Measurements from ENCODE around the gene NTPCR.

GRCh38 chr1:232974971-232975370 lies 24.6 kb downstream of the NTPCR start:
- TF ChIP-seq, protein P1, sequence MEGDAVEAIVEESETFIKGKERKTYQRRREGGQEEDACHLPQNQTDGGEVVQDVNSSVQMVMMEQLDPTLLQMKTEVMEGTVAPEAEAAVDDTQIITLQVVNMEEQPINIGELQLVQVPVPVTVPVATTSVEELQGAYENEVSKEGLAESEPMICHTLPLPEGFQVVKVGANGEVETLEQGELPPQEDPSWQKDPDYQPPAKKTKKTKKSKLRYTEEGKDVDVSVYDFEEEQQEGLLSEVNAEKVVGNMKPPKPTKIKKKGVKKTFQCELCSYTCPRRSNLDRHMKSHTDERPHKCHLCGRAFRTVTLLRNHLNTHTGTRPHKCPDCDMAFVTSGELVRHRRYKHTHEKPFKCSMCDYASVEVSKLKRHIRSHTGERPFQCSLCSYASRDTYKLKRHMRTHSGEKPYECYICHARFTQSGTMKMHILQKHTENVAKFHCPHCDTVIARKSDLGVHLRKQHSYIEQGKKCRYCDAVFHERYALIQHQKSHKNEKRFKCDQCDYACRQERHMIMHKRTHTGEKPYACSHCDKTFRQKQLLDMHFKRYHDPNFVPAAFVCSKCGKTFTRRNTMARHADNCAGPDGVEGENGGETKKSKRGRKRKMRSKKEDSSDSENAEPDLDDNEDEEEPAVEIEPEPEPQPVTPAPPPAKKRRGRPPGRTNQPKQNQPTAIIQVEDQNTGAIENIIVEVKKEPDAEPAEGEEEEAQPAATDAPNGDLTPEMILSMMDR (IDR thresholded peaks at IDR 0.05 in 8 of 11, conservative IDR thresholded peaks at IDR 0.05 in 3 of 11), result no peak
- TF ChIP-seq POLR2A (IDR thresholded peaks at IDR 0.05) (no peak), POLR2AphosphoS5 (IDR thresholded peaks at IDR 0.05) (no peak)
